ENCODE results near the gene ZNF106. TPM values are rescaled to one million over a fixed set of nuclear protein-coding genes. Genes with fewer than 3 reads are reported as not detected.

Gene ZNF106
- total and polyA plus RNA-seq, 2 of the 4 experiments (the other 2 are of a cell fraction), result 19.2 to 87.5 TPM

DNA sequence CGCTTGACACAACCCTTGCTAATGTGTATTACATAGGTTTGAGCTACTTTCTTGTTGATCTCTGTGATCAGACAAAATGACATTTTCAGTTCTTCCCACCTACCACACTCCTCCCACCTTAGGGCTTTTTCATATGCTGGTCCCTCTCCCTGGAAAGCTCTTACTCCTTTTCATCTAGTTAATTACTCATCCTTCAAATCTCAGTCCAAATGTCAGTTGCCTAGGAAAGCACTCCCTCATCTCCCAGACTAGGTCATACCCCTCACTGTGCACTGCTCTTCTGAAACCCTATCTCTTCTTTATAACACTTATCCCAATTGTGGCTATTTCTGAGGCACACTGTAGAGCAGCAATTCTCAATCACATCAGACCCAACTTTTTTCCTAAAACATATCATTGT lies 7.3 kb downstream of the ZNF106 start:
- Histone ChIP-seq H3K4me2 (ENCODE audit: low read depth, low read length) (no peak overlapping the region), H3K4me3 (ENCODE audit: insufficient read depth, low read depth, low read length) (no peak overlapping the region), H3K56ac (ENCODE audit: extremely low read depth, insufficient read depth, low read length) (no peak overlapping the region), H3K27ac (ENCODE audit: insufficient read depth, low read length) (no peak overlapping the region), H2BK120ac (ENCODE audit: low read depth, low read length) (no peak overlapping the region), H3K9ac (ENCODE audit: low read depth, low read length) (no peak overlapping the region), H4K5ac (ENCODE audit: low read depth, low read length) (no peak overlapping the region), H2BK5ac (ENCODE audit: low read depth, low read length, poor library complexity, severe bottlenecking) (no peak overlapping the region), H3K4me1 (ENCODE audit: control insufficient read depth, insufficient read depth, low read length) (no peaks in the 10 kb centered on the region), H3K9me1 (ENCODE audit: insufficient read depth, low read length) (peaks cover 9% of the 10 kb centered on the region; the same call in 1 of the 2 replicates), H4K8ac (ENCODE audit: low read depth in 2 of 2, low read length in 2 of 2) (no peak overlapping the region), H2AK9ac (replicated peaks; ENCODE audit: low read depth, low read length, poor library complexity) (no peak overlapping the region), H3K79me1 (ENCODE audit: low read depth in 1 of 2, low read length in 2 of 2) (peaks cover 29 to 59% of the 10 kb centered on the region in 2 experiments), H3K36me3 (ENCODE audit: control insufficient read depth, insufficient read depth, low read length) (peaks cover 4% of the 10 kb centered on the region), H4K91ac (ENCODE audit: insufficient read depth, low read depth, low read length) (no peak overlapping the region), H3K23ac (ENCODE audit: low read depth, low read length) (no peak overlapping the region), H3K27me3 (ENCODE audit: control insufficient read depth, insufficient read depth, low read length) (no peaks in the 10 kb centered on the region), H2AFZ (replicated peaks; ENCODE audit: low read length, poor library complexity) (no peak overlapping the region), H2AK5ac (ENCODE audit: low read depth, low read length) (no peak overlapping the region), H3K18ac (ENCODE audit: low read depth, low read length) (no peak overlapping the region), H4K20me1 (ENCODE audit: insufficient read depth, low read length) (peaks cover 11% of the 10 kb centered on the region; the same call in 1 of the 2 replicates), H3K14ac (replicated peaks; ENCODE audit: low read depth, low read length) (no peak overlapping the region), H3K9me3 (ENCODE audit: control insufficient read depth, insufficient read depth, low read length) (no peaks in the 10 kb centered on the region), H2BK15ac (ENCODE audit: low read depth, low read length) (no peak overlapping the region), H3K4ac (ENCODE audit: low read depth, low read length) (no peak overlapping the region), H2BK20ac (ENCODE audit: low read depth, low read length) (no peak overlapping the region)
- intact Hi-C loops (cut with micrococcal nuclease), result no loop called here
- dilution Hi-C loops (cut with HindIII; ENCODE audit: low sequenced_read_pairs, unreplicated experiment), result no loop called here
- POLR2A ChIA-PET (ENCODE audit: unreplicated experiment), result interaction anchor here (1.0 kb wide), 1 partner anchor 11 kb away, joined by 3 read pairs; no protein-coding TSS in a partner anchor
- in situ Hi-C loops (cut with MboI; ENCODE audit: low sequenced_read_pairs), result no loop called here
- no peak for DNase-seq
- no peak for ATAC-seq (ENCODE audit: low read depth)
- CTCF ChIA-PET, result interaction anchor here (0.6 to 1.3 kb wide), 3 partner anchors 12 to 542 kb away, joined by 3 to 5 read pairs (median 3); partner anchors contain the start of gene SNAP23
- no CpG with 5 or more reads among the region's 1 CpG for WGBS, 2 experiments (ENCODE audit: extremely low coverage in 2 of 2, insufficient read length in 1 of 2)
- no TSS peak for BruUV-seq (replicated peaks)
- TF ChIP-seq CHD1 (IDR thresholded peaks at IDR 0.05; ENCODE audit: low read depth, low read length) (no peak), BHLHE40 (IDR thresholded peaks at IDR 0.05; ENCODE audit: low read depth, low read length) (no peak), NFE2L2 (IDR thresholded peaks at IDR 0.05; ENCODE audit: low read depth, low read length) (no peak), MXI1 (IDR thresholded peaks at IDR 0.05; ENCODE audit: borderline replicate concordance, low read depth, low read length) (no peak), FOS (IDR thresholded peaks at IDR 0.05; ENCODE audit: low read depth, low read length) (no peak), RAD21 (IDR thresholded peaks at IDR 0.05; ENCODE audit: low read length) (no peak), SMC3 (IDR thresholded peaks at IDR 0.05; ENCODE audit: low read depth, low read length) (no peak), MAFK (IDR thresholded peaks at IDR 0.05; ENCODE audit: low read depth, low read length) (no peak)
- TF ChIP-seq, protein P1, sequence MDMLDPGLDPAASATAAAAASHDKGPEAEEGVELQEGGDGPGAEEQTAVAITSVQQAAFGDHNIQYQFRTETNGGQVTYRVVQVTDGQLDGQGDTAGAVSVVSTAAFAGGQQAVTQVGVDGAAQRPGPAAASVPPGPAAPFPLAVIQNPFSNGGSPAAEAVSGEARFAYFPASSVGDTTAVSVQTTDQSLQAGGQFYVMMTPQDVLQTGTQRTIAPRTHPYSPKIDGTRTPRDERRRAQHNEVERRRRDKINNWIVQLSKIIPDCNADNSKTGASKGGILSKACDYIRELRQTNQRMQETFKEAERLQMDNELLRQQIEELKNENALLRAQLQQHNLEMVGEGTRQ (IDR thresholded peaks at IDR 0.05; ENCODE audit: low read depth, low read length), result no peak
- TF ChIP-seq, protein P2, sequence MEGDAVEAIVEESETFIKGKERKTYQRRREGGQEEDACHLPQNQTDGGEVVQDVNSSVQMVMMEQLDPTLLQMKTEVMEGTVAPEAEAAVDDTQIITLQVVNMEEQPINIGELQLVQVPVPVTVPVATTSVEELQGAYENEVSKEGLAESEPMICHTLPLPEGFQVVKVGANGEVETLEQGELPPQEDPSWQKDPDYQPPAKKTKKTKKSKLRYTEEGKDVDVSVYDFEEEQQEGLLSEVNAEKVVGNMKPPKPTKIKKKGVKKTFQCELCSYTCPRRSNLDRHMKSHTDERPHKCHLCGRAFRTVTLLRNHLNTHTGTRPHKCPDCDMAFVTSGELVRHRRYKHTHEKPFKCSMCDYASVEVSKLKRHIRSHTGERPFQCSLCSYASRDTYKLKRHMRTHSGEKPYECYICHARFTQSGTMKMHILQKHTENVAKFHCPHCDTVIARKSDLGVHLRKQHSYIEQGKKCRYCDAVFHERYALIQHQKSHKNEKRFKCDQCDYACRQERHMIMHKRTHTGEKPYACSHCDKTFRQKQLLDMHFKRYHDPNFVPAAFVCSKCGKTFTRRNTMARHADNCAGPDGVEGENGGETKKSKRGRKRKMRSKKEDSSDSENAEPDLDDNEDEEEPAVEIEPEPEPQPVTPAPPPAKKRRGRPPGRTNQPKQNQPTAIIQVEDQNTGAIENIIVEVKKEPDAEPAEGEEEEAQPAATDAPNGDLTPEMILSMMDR (conservative IDR thresholded peaks at IDR 0.05; ENCODE audit: low read depth, low read length), result no peak
- TF ChIP-seq, protein P3, sequence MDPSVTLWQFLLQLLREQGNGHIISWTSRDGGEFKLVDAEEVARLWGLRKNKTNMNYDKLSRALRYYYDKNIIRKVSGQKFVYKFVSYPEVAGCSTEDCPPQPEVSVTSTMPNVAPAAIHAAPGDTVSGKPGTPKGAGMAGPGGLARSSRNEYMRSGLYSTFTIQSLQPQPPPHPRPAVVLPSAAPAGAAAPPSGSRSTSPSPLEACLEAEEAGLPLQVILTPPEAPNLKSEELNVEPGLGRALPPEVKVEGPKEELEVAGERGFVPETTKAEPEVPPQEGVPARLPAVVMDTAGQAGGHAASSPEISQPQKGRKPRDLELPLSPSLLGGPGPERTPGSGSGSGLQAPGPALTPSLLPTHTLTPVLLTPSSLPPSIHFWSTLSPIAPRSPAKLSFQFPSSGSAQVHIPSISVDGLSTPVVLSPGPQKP (IDR thresholded peaks at IDR 0.05; ENCODE audit: borderline replicate concordance, low read depth, low read length), result no peak
